ENCODE results near the gene MED22.

The MED22 gene

DNA sequence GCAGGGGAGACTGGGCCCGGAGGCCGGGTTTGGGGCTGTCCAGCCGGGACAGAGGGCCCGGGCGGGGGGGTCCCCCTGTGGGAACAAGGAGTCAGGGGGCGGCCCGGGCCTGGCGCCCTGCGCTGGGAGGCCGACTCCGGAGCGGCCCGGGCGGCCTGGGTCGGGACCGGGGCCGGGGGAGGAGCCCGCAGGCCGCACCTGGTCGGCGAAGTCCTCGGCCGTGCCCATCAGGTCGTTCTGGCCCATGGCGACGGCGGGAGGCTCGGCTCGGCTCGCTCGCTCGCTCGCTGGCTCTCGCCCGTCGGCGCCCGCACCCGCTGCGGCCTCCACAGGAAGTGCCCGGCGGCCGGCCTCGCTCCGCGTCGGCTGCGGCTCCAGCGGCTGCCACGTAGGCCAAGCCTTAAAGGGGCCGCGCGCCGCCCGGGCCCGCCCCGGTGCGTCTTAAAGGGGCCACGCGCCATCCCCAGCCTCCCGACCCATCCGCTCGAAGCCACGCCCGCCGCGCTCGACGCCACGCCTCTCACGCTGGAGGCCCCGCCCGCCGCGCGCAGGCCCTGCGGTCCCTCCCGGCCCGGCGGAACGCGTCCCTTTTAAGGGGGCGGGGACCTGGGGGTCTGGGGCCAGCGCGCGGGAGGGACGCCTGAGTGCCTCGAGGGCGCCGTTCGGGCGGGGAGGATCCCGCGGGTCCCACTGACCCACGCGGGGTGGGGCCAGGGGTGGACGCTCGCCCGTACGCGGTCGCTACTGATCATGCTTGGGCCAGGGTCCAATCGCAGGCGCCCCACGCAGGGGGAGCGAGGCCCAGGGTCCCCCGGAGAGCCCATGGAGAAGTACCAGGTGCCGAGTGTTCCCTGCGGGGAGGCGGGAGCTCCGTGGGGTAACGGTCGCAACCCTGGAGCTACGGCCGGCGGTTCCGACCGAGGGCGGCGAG lies 28.1 kb upstream of the MED22 start, which contains the start of the genes STKLD1 and SURF4:
Gene STKLD1, plus strand, starts transcription at position 643 of the 931 bp plus-strand sequence. Its CDS starts 108 bp downstream, at position 751.
Gene SURF4, minus strand, starts transcription at position 337 of the 931 bp plus-strand sequence. Its CDS starts 91 bp downstream, at position 246.
- peak; percentile 92 for DNase-seq

DNA sequence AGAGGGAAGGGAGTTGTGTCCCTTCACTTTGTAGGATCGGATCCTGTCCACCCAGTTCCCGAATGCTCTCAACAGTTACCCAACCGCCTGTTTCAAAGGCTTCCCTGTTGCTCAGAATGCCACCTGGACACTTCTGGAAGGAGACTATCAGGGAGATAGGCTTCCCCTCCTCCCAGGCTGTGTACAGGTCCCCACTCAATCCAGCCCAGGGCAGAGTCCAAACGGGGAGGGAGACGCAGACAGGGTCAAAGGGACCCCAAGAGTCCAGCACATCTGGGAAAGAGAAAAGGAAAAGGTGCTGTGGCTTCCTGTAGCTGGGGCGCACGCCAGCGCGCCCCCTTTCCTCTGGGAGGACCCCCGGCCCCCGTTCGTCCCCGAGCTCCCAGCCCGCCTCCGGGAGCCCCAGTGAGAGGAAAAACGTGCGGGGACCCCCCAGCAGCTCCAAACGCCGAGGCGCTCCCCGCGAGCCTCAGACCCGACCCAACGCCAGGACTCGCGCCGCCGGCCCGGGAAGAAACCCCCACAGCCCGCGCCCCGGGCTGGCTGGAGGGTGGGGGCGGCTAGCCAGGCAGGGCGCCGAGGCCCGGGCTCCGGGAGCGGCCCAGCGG lies 27.3 kb upstream of the MED22 start:
- no peak for DNase-seq

DNA sequence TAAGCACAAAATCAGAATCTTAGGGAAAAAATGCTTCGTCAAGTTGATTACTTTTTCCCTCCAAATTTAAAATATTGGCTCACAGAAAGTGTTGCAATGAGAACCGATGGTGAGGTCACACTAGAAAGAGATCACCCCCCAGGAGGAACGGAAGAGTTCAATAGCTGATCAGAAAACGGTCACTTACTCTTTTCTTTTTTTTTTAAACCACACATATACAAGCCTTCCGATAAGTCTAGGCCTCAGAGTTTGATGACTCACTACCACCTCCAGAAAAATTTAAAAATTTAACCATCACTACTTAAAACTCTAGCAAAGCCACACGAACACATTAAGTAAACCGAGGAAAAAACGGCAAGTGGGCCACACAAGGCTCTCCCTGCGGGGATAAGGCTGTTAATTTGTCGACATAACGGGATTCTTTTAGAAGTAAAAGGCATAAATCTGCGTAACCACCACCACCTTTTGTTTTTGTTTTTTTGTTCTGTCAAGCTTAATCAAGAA lies 26.7 kb upstream of the MED22 start:
- DNase-seq = no peak

DNA sequence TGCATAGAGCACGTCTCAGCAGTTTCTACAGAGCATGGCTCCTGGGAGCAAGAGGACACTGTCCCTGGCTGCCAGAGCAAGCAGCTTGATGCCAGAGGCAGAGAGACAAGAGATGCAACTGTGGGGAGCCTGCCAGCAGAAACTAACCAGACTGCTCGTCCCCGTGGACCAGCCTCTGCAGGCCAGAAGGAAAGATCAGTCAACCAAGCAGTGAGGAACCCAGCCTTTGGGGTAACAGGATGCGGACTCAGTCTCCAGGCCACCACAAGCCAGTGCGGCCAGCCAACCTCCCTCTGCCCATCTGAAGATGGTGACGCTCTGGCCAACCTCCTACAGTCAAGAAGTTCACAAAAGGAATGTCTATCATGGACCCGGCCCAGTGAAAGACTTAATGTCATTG lies 24.2 kb upstream of the MED22 start:
- DNase-seq = no peak

DNA sequence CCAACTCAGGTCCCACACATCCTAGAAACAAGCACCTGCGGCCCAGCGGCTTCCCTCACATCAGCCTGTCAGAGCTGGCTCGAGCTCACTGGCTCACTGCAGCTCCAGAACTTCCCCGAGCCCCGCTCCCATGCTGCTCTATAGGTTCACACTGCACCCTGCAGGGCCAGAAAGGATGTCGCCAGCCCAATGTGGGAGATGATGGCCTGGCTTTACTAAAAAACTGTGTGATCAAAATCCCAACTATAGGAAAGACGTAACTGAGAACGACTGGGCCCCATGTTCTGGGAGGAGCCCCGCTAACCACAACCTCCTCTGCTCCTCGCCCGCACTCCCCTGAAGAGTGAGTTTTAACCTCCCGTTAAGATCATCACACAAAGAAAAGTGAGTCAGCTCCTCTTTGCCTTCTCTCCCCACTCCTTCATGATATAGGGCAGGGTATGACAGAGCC lies 23.4 kb upstream of the MED22 start:
- DNase-seq = no peak

DNA sequence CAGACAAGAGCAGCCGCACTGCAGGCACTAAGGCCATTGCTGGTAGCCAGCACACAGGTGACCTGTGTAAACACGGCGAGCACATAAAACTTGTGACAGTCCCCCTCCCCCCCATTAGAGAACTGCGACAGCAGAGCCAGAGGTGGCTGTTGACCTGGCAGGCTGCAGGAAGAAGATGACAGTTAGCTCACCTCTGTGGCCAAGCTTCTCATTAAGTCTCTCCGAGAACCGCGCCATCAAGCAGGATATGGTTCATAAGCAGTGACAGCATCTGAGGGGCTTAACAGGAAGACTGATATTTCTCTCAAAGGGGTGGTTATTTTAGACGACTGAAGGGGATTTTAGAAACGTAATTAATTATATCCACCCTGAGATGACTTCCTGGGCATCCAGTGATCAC lies 22.8 kb upstream of the MED22 start:
- no peak for DNase-seq

DNA sequence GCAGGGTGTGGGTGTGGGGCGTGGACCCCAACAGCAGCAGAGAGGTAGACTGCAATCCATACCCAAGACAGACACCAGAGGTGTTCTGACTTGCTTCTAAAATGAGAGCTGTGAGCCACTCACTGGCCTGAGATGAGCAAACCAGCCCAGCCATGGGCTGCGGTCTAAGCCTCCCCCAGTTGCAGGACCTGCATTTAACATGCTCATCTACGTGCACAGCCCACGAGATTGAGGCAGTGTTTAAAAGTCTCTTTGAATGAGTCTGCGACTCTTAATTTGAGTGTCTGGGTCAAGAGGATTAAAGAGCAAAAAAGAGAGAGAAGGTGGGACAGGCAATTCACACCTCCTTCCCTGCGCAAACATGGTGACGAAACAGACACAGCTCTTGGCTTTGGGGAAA lies 22.0 kb upstream of the MED22 start:
- DNase-seq = no peak

DNA sequence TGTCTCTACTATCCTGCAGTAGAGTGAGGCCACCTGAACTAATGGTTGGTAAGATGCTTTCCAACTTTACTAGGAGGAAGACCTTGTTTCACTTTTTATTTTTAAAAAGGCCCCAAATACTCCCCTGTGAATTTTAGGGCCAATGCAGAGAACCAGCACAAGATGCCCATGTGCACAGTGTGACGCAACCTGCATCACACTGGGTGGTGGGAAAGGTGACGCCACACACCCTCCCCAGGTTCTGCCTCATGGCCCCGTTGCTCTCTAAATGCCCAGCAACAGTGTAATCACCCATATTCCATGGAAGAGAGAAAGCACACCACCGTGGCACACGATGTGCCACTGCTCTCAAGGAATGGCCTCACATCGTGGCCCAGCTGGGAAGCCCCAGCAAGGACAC lies 21.5 kb upstream of the MED22 start:
- DNase-seq = no peak

DNA sequence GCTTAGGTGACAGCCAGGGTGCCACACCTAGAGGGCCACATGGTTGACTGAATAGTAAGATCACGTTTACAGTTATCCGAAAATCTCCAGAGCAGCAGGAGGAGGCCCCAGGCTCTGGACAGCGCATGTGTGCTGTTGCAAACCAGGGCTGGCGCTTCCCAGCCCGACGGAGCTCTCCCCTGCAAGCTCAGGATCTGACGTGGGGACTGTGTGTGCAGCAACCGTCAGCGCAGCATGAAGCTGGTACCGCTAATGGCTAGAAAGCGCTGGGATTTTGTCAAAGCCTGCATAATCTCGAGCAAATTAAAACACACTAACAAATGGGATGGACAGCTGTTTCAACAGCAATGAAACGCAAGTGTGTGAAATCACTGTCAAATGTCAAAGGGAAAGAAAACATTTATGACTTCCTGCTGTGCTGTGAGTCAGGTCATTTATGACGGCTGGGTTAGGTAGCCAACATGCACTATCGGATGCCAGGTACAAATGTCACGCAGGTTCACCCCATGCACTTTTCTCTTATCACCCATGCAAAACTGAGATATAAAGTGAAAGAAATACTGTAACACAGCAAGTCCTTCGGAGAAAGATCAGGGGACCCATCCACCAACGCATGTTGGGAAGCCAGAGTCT lies 20.4 kb upstream of the MED22 start:
- DNase-seq = no peak

DNA sequence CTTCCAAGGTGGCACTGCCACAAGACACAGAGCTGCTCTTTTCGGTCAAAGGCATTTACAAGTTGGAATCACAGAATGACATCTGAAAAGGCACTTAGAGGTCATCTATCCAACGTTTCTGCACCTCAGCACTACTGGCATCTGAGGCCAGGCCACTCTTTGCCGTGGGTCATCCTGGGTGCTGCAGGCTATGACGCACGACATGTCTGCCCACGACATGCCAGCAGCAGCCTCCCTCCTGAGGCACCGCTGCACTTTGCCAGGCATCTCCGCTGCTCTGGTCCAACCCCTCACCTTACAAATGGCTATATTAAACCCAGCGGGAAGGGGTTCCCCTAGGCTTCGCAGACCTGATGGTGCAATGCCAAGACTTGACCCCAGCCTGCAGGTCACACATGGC lies 19.8 kb upstream of the MED22 start:
- no peak for DNase-seq

DNA sequence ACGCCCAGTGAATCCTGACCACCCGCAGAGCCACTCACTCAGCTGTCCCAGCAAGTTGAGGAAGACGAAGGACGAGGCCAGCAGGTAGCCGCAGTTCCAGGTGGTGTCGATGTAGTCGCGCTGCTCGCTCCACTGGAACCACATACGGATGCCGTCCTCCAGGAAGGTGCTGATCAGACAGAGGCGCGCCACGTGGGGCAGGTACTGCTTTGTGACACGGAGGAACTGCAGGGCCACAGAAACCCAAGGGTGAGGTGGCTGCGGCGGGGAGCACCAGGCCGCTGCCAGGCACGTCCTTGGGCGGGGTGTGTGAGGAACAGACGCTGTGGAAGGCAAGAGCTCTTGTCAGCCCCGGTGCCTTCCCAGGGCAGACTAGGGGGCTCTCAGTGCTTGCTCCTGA lies 19.3 kb upstream of the MED22 start:
- no peak for DNase-seq

DNA sequence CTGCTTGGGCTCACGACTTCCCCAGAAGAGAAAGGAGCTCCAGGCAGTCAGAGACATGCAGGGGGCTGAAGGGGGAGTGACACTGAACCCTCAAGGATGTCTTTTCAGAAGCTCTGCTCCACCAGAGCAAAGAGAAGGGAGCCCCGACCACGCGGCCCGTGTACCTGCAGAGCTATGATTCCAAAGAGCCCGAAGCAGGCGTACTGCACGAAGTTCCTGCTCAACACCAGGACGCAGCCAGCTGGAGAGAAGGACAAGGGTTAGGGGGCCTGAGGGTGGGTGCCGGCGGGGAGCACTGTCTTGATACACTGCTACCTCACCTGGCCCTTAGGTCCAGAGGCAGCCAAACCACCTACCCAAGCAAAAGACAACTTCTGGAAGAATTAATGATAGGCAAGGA lies 18.5 kb upstream of the MED22 start:
- no peak for DNase-seq

DNA sequence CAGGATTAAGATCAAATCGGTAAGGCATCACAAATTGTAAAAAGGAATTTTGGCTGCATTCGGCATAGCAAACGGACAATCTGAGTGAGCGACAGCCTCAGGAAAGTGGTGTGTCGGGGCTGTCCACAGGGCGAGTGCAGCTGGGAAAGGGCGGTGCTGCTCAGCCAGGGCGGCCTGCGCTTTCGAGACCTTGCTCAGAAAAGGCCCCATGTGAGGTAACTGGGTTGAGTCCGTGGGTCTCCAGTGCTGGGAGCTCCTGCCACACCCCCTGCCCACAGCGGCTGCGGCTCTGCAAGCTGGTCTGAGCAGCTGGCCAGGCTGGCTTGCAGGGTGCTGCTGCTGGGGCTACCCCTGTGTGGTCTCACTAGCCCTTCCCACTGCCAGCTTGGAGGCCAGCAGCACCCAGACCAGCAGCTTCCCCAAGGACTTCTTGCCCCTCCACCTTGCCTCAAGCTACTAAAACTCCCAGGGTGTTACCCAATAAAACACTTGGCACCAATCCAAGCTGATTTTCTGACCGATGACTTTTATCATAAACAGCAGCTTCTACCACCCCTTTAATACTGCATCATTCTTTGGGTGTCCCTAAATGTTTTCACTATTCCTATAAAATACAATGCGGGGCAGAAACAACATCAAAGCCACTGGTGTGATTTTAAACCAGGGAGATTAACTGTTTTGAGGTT lies 14.6 kb upstream of the MED22 start:
- DNase-seq = no peak

DNA sequence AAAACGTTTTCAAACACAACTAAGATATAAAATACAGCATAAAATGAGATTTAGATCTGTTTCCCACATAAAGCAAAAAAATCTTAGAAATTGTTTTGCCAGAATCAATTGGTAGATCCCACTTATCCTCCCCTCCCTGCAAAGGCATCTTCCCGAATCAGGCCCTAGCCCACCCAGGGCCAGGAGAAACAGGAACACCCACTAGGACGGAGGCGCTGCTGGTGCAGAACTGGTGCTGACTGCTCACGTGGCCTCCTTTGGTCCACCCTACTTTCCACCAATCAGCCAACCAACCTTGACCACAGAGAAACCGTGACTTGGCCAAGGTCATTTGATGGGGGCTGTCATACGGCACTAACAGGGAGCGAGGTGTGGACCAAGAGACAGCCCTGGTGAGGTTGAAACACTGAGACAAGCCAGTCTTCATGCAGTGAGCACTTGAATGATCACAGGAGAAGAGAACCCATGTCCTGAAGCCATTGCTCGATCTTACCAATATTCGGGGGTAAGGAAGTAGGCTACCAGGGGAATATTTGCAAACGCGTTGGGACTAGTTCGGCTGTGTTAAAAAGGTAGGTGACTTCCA lies 13.7 kb upstream of the MED22 start:
- DNase-seq = no peak

DNA sequence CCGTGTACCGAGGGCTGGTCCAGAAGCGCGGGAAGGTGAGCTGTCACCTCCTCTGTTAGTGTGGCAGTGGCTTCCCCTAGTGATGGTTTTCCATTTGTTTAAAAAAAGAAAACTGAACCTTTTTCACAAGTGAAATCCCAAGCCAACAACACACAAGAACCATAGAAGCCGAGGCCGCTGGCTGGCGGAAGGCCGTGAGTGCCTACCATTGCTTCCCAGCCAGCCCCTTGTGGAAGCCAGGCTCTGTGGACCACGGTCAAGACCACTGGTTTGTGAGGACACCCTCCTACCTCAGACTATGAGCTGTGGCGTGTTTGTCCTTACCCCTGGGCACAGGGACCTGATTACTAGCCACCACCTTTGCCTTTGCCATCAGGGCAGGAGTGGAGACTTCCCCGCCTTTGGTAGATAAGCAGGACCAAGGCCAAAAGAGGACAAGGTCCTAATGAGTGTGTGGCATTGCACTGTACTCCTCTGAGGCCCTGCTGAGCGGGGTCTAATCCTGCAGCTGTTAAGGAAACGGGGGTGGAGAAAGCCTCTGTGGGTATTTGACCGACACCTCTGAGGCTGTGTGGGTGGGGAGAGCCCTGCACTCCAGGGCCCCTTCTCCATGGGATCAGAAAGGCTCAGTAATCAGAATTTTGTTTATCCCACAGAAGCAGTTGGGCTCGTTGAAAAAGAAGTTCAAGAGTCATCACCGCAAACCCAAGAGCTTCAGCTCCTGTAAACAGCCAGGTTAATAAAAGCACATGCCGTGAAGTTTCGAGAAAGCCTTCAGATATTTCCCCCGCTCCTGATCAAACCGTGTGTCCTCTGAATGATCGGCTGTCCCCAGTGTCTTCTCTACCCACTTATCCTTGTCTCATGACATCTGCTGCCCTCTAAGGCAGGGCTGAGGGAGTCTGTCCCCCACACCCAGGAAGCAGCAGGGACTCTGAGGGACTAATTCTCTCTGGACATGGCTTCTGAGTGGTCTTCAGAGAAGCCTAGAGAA lies 12.8 kb upstream of the MED22 start:
- no peak for DNase-seq

DNA sequence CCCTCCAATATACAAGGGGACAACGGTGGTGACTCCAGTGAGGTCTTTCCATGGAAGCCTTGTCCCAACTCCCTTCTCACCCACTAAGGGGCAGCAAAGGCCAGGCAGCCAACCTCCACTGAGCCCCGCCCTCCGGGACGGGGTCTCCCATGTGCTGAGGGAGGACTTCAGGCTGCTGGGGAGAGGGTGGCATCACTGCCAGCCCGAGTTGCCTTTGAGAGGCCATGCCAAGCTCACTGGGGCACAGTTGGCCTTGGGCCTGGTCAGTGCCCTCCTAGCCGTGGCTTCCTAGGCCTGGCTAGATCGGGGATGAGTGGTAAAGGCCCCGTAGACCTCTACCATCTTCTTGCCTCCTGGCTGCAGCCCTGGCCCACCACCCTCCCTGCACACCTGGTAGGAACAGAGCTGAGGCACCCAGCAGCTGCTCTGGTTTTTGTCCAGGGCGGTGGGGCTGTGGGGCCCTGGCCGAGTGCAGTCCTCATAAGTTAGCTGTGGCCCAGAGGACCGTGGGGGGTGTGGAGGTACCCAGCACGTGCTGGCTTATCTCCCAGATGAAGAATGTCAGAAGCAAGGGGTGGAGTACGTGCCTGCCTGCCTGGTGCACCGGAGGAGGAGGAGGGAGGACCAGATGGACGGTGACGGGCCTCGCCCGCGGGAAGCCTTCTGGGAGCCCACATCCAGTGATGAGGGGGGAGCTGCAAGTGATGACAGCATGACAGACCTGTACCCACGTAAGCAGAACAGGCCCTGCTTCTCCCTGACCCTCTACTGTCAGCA lies 11.7 kb upstream of the MED22 start:
- DNase-seq = no peak

DNA sequence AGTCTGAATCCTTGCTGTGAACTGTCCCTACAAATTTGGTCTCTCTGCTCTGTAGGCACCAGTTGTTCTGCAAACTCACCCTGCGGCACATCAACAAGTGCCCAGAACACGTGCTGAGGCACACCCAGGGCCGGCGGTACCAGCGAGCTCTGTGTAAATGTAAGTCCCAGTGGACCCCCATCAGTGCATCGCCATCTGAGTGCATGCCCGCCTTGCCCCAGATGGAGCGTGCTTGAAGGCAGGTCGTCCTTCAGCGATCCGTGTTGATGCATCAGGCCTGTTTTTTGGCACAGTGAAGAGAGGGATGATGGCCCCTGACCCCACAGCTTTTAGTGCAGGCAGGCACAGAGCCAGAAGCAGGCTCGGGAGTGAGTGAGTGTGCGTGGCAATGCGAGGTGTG lies 9.7 kb upstream of the MED22 start:
- no peak for DNase-seq

DNA sequence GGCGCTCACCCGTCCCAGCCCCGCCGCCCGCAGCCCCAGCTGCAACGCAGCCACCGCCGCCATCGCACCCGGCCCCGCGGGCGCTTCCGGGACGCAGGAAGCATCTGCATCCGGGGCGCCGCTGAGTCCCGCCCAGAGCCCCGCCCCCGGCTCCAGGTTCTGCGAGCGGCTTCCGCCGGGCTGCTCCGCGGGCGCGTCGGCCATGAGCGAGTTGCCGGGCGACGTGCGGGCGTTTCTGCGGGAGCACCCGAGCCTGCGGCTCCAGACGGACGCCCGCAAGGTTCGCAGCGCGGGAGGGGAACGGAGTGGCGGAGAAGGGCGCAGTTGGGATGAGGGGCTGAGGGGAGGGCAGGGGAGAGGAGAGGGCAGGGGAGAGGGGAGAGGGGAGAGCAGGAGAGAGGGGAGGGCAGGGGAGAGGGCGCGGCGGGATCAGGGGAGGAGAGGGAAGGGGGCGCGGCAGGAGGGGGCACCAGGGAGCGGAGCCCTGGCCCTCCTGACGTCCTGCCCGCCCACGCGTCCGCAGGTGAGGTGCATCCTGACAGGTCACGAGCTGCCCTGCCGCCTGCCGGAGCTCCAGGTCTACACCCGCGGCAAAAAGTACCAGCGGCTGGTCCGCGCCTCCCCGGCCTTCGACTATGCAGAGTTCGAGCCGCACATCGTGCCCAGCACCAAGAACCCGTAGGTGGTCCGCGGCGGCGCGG lies 8.6 kb upstream of the MED22 start, which contains the start of the genes SURF1 and SURF2:
Gene SURF1, minus strand, starts transcription at position 97 of the 701 bp plus-strand sequence. Its CDS starts 34 bp downstream, at position 63.
Gene SURF2, plus strand, starts transcription at position 160 of the 701 bp plus-strand sequence. Its CDS starts 43 bp downstream, at position 203.
- peak; percentile 77 for DNase-seq

DNA sequence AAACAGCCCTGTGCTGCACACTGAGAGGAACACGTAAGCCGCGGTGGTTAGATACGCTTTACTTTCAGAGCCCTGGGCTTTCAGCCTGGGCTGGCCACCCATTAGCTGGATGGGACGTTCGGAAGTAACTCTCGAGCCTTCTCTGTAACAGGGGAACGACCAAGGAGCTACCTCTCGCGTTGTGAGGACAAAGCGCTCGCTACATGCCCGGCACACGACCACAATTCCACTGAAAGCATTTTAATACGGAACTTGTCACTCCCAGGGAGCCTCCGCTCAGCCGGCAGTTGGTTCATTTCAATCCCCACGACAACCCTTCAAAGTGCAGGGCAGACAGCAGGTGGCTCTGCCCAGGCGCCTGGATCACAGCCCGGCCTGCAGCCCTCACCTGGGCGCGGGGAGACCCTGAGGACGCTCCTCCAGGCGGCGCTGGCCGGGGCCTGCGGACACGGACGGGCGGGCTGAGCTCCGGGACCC lies 8.0 kb upstream of the MED22 start:
- no peak for DNase-seq
